Measurements from ENCODE around the gene NR2F1.

NR2F1 gene

DNA sequence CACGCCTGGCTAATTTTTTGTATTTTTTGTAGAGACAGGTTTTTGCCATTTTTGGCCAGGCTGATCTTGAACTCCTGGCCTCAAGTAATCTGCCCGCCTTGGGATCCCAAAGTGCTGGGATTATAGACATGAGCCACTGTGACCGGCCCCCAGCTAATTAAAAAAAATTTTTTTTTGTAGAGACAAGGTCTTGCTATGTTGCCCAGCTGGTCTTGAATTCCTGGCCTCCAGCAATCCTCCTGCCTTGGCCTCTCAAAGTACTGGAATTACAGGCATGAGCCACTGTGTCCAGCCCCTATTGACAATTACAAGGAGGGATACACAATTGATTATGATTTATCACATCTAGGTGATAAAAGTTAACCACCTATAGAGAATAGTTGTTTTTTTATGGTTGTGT, 59.5 kb downstream of the NR2F1 start:
- DNase-seq (ENCODE audit: low read depth), result no peak

Measured in EH (cell line).